H9 (cell line): Measurements from ENCODE around the gene RFC4. TPM values are rescaled to one million over a fixed set of nuclear protein-coding genes. Genes with fewer than 3 reads are reported as not detected.

Experiments used
- DNase-seq: peaks from one replicate; pipeline ENCODE4 v3.0.0-alpha.2; 2017
- H2AFZ ChIP-seq: one replicate; pipeline ENCODE4 v1.6.1; 2013; ENCODE audit warnings: mild to moderate bottlenecking, low read length, control low read depth, moderate library complexity
- H2AK5ac ChIP-seq: 2 replicates; pipeline ENCODE4 v1.6.1; 2013; ENCODE audit warnings: low read length, control low read depth, mixed read lengths; ENCODE audit not compliant: insufficient read length
- H2BK120ac ChIP-seq: one replicate; pipeline ENCODE4 v1.6.1; 2013; ENCODE audit warnings: low read depth, mild to moderate bottlenecking, low read length, control low read depth, inconsistent platforms; ENCODE audit not compliant: poor library complexity, severe bottlenecking
- H2BK12ac ChIP-seq: 2 replicates; pipeline ENCODE4 v1.6.1; 2013; ENCODE audit warnings: low read length, control low read depth, mixed read lengths, low read depth; ENCODE audit not compliant: insufficient read length
- H2BK15ac ChIP-seq: 2 replicates; pipeline ENCODE4 v1.6.1; 2013; ENCODE audit warnings: low read depth, low read length, control low read depth
- H2BK20ac ChIP-seq: one replicate; pipeline ENCODE4 v1.6.1; 2013; ENCODE audit warnings: low read depth, mild to moderate bottlenecking, low read length, control low read depth, inconsistent platforms; ENCODE audit not compliant: poor library complexity, severe bottlenecking
- H2BK5ac ChIP-seq: 2 replicates; pipeline ENCODE4 v1.6.1; 2013; ENCODE audit warnings: low read length, control low read depth, mixed read lengths; ENCODE audit not compliant: insufficient read length
- H3K14ac ChIP-seq: 2 replicates; pipeline ENCODE4 v1.6.1; 2013; ENCODE audit warnings: low read length, control low read depth; ENCODE audit not compliant: insufficient read depth
- H3K18ac ChIP-seq: 2 replicates; pipeline ENCODE4 v1.6.1; 2013; ENCODE audit warnings: low read depth, mild to moderate bottlenecking, mixed read lengths, low read length, control low read depth; ENCODE audit not compliant: insufficient read length
- H3K23ac ChIP-seq: 2 replicates; pipeline ENCODE4 v1.6.1; 2013; ENCODE audit warnings: low read length, control low read depth, mixed read lengths, low read depth; ENCODE audit not compliant: insufficient read length
- H3K23me2 ChIP-seq: 2 replicates; pipeline ENCODE4 v1.6.1; 2013; ENCODE audit warnings: low read depth, mild to moderate bottlenecking, mixed read lengths, low read length, control low read depth; ENCODE audit not compliant: insufficient read length, poor library complexity, severe bottlenecking
- H3K27ac ChIP-seq: 2 replicates; pipeline ENCODE4 v1.5.1; 2013; ENCODE audit warnings: low read length, control low read depth, mixed read lengths, low read depth; ENCODE audit not compliant: insufficient read length
- H3K27me3 ChIP-seq: 2 replicates; pipeline ENCODE4 v1.6.1; 2013; ENCODE audit warnings: low read length, control low read depth, inconsistent platforms; ENCODE audit not compliant: insufficient read depth
- H3K4ac ChIP-seq: 2 replicates; pipeline ENCODE4 v1.6.1; 2013; ENCODE audit warnings: low read depth, mild to moderate bottlenecking, control low read depth, inconsistent platforms, low read length, moderate library complexity
- H3K4me1 ChIP-seq: 2 replicates; pipeline ENCODE4 v1.6.1; 2013; ENCODE audit warnings: low read length, control low read depth, inconsistent platforms; ENCODE audit not compliant: insufficient read depth
- H3K4me2 ChIP-seq: 2 replicates; pipeline ENCODE4 v1.6.1; 2013; ENCODE audit warnings: low read length, control low read depth, mixed read lengths; ENCODE audit not compliant: insufficient read length, insufficient read depth
- H3K56ac ChIP-seq: 2 replicates; pipeline ENCODE4 v1.6.1; 2013; ENCODE audit warnings: low read depth, mild to moderate bottlenecking, mixed read lengths, low read length, control low read depth; ENCODE audit not compliant: insufficient read length
- H3K79me1 ChIP-seq: 2 replicates; pipeline ENCODE4 v1.6.1; 2013; ENCODE audit warnings: low read depth, mild to moderate bottlenecking, moderate library complexity, low read length, control low read depth, inconsistent platforms; ENCODE audit not compliant: insufficient read depth, poor library complexity, severe bottlenecking
- H3K79me2 ChIP-seq: 2 replicates; pipeline ENCODE4 v1.6.1; 2013; ENCODE audit warnings: low read length, control low read depth, inconsistent platforms; ENCODE audit not compliant: insufficient read depth
- H3K9ac ChIP-seq: 2 replicates; pipeline ENCODE4 v1.6.1; 2013; ENCODE audit warnings: low read length, control low read depth, mixed read lengths; ENCODE audit not compliant: insufficient read length; ENCODE audit errors: extremely low read depth
- H3K9me3 ChIP-seq: one replicate; pipeline ENCODE4 v1.6.1; 2013; ENCODE audit warnings: low read depth, low read length, inconsistent platforms; ENCODE audit not compliant: control insufficient read depth
- H3T11ph ChIP-seq: one replicate; pipeline ENCODE4 v1.6.1; 2013; ENCODE audit warnings: mild to moderate bottlenecking, low read length, control low read depth, inconsistent platforms
- H4K20me1 ChIP-seq: one replicate; pipeline ENCODE4 v1.6.1; 2013; ENCODE audit not compliant: control insufficient read depth, insufficient read length, insufficient read depth
- H4K5ac ChIP-seq: 2 replicates; pipeline ENCODE4 v1.6.1; 2013; ENCODE audit warnings: low read depth, mild to moderate bottlenecking, mixed read lengths, low read length, control low read depth; ENCODE audit not compliant: insufficient read length
- H4K8ac ChIP-seq: replicated peaks from 2 replicates; pipeline ENCODE4 v1.6.1; 2013; ENCODE audit warnings: low read length, control low read depth, mixed read lengths, low read depth; ENCODE audit not compliant: insufficient read length
- H4K91ac ChIP-seq: 2 replicates; pipeline ENCODE4 v1.6.1; 2013; ENCODE audit warnings: low read depth, mild to moderate bottlenecking, moderate library complexity, mixed read lengths, low read length, control low read depth; ENCODE audit not compliant: insufficient read length
- H3K27ac Mint-ChIP-seq, 3 experiments: 2 replicates in 2 of 3; 3 replicates in 1 of 3; pipeline ENCODE4 v1.8.0; 2020 to 2021; ENCODE audit warnings: mixed read lengths in 3 of 3, mild to moderate bottlenecking in 1 of 3, moderate library complexity in 1 of 3
- H3K27me3 Mint-ChIP-seq: 2 replicates; pipeline ENCODE4 v1.8.0; 2021; ENCODE audit warnings: low read depth, mild to moderate bottlenecking, moderate library complexity, mixed read lengths
- H3K36me3 Mint-ChIP-seq, 3 experiments: 2 replicates in 2 of 3; 3 replicates in 1 of 3; pipeline ENCODE4 v1.8.0; 2020 to 2021; ENCODE audit warnings: low read depth in 3 of 3, mixed read lengths in 3 of 3; ENCODE audit not compliant: insufficient read depth in 1 of 3
- H3K4me1 Mint-ChIP-seq, 2 experiments: 2 replicates each; pipeline ENCODE4 v1.8.0; 2020; ENCODE audit warnings: mixed read lengths in 2 of 2
- H3K4me3 Mint-ChIP-seq, 2 experiments: 2 replicates in 1 of 2; 3 replicates in 1 of 2; pipeline ENCODE4 v1.8.0; 2020 to 2021; ENCODE audit warnings: mild to moderate bottlenecking in 2 of 2, mixed read lengths in 2 of 2, moderate library complexity in 1 of 2
- H3K9me3 Mint-ChIP-seq, 2 experiments: 2 replicates in 1 of 2; 3 replicates in 1 of 2; pipeline ENCODE4 v1.8.0; 2020; ENCODE audit warnings: mild to moderate bottlenecking in 2 of 2, mixed read lengths in 2 of 2, moderate library complexity in 1 of 2
- CTCF ChIP-seq: fragments of 200-600 bp; sonication (generic); conservative IDR thresholded peaks from 3 replicates; pipeline ENCODE4 v1.8.0; 2021; ENCODE audit warnings: antibody characterized with exemption, mild to moderate bottlenecking
- WGBS: extraction: QIAGEN DNeasy Blood & Tissue Kit; methylation state at CpG from one replicate; pipeline ENCODE4 v1.1.7; 2013; ENCODE audit warnings: missing lambda C conversion rate, low lambda C conversion rate, mixed read lengths; ENCODE audit not compliant: insufficient read length; ENCODE audit errors: extremely low coverage; 5-methylcytosine and 5-hydroxymethylcytosine counted together
- total RNA-seq: library from RNA; stranded (reverse); gene quantifications from 2 replicates; pipeline ENCODE4 v1.2.1, GENCODE V29; 2021

The RFC4 gene
- total RNA-seq, 1 experiment from 2014 or later: 108 TPM

GRCh38 chr3:186779204-186779603 is 27.1 kb downstream of the RFC4 start:
- DNase-seq: no peak
- H4K20me1 ChIP-seq: no peaks in the 10 kb centered on the region
- H4K91ac ChIP-seq: no peak overlapping the region
- Mint-ChIP-seq H3K27me3 (peaks cover 29% of the 10 kb centered on the region), H3K4me1 (peaks cover 13 to 20% of the 10 kb centered on the region in 2 experiments), H3K27ac (no peak overlapping the region), H3K9me3 (peaks cover 5 to 12% of the 10 kb centered on the region in 2 experiments), H3K4me3 (no peak overlapping the region), H3K36me3 (peaks cover 8 to 10% (median 8%) of the 10 kb centered on the region in 3 experiments)
- WGBS: no CpG with 5 or more reads among the region's 5 CpGs
- no peak overlapping the region for H2BK20ac ChIP-seq
- H2AFZ ChIP-seq: no peak overlapping the region
- H3K56ac ChIP-seq: no peak overlapping the region
- H3K23me2 ChIP-seq: no peaks in the 10 kb centered on the region
- peaks cover 8% of the 10 kb centered on the region; the same call in 1 of the 2 replicates for H3K79me2 ChIP-seq
- no peak overlapping the region for H3K18ac ChIP-seq
- no peak overlapping the region for H4K8ac ChIP-seq
- no peak overlapping the region for H3K4ac ChIP-seq
- H3K4me2 ChIP-seq: no peak overlapping the region
- H3K79me1 ChIP-seq: no peaks in the 10 kb centered on the region
- H4K5ac ChIP-seq: no peak overlapping the region
- no peaks in the 10 kb centered on the region for H3K27me3 ChIP-seq
- no peak overlapping the region for H3K14ac ChIP-seq
- H3K23ac ChIP-seq: no peak overlapping the region
- no peaks in the 10 kb centered on the region for H3K9me3 ChIP-seq
- no peak overlapping the region for H3K9ac ChIP-seq
- no peak overlapping the region for H2BK15ac ChIP-seq
- no peak overlapping the region for H3T11ph ChIP-seq
- no peak overlapping the region for H2BK5ac ChIP-seq
- no peak for TF ChIP-seq CTCF
- peaks cover 4% of the 10 kb centered on the region; the same call in 1 of the 2 replicates for H3K4me1 ChIP-seq
- H2AK5ac ChIP-seq: no peak overlapping the region
- no peak overlapping the region for H2BK120ac ChIP-seq
- H2BK12ac ChIP-seq: no peak overlapping the region
- H3K27ac ChIP-seq: no peak overlapping the region
